HTERT RPE-1 (cell line): Measurements from ENCODE around the gene TF.

ENCODE experiments used
- in situ Hi-C: fragments of 300-500 bp; cut with MboI; formaldehyde crosslinking; loops from 4 replicates; pipeline ENCODE4 v1.14.3; 2020; ENCODE audit warnings: low sequenced_read_pairs

TF gene

DNA sequence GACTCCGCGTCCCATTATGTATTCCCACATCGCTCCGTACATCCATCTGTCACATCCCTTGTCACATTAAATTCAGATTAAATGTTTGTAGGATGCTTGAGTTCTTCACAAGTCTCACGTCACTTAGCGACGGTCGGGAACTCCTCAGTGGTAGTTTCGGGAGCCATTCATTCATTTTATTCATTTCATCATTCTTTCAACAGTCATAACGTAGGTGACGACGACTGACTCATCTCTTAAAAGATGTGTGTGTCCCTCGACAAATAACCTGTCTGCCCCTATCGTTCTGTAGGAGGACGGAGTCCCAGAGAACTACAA is 59.1 kb downstream of the TF start:
- in situ Hi-C loops, result no loop called here

DNA sequence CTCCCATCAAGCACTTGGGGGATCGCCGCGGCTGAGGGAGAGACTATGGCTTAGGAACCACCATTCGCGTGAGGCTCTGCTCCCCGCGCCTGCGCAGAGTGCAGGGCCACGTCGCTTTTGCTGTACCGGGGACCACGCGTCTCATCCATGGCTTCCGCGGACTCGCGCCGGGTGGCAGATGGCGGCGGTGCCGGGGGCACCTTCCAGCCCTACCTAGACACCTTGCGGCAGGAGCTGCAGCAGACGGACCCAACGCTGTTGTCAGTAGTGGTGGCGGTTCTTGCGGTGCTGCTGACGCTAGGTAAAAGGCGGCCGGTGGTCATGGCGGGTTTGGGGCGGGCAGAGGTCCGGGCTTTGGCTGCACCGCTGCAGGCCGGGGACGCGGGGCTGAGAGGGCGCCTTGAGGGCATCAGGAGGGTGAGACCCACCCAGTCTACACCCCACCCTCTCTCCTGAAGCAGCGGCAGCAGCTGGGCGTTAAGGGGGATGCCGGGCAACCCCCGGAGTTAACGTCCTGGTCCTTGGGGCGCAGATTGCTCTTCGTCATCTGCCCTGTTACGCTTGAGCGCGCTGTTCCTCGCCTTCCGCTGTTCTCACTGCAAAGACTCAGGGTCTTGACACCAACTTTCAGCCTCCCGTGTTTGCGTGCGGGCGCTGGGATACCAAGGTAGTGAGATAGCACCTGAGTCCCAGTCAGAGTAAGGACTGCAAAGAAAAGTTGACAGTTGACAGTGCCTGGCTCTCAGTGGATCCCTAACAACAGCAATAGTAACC is 59.7 kb downstream of the TF start, which contains the start of gene SRPRB:
TSS of gene SRPRB (plus strand) at position 114 of the 774 bp plus-strand sequence. CDS start at position 148, 34 bp downstream.
- in situ Hi-C loops, result no loop called here

DNA sequence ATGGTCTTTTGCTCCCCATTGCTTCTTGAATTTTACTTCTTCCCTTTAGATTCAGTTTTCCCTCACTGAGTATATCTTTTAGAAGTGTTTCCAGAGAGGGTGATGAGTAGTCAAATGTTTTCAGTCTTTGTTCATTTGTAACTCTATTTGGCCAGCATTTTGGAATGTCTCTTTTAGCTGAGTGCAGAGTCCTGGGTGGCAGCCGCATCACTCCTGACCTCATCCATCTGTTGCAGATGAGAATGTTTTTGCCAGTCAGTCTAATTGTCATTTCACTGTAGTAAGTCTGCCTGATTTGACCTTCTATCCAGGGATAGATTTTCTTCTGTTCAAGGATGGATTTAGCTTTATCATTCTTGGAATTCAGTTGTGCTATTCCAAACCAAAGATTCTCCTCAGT is 66.7 kb downstream of the TF start:
- in situ Hi-C loops, result no loop called here

DNA sequence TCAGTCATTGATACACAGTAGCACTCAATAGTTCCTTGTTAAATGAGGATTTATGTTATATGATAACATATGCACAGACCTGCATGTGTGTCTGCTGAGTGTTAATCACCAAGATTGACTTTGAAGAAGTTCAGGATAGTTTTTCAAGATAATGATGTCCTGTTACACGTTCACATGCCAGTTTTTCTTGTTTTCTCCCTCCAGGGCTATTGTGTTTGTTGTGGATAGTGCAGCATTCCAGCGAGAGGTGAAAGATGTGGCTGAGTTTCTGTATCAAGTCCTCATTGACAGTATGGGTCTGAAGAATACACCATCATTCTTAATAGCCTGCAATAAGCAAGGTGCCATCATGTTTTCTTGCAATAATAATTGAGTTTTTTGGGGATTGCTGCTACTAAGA is 69.2 kb downstream of the TF start:
- in situ Hi-C loops, result no loop called here

DNA sequence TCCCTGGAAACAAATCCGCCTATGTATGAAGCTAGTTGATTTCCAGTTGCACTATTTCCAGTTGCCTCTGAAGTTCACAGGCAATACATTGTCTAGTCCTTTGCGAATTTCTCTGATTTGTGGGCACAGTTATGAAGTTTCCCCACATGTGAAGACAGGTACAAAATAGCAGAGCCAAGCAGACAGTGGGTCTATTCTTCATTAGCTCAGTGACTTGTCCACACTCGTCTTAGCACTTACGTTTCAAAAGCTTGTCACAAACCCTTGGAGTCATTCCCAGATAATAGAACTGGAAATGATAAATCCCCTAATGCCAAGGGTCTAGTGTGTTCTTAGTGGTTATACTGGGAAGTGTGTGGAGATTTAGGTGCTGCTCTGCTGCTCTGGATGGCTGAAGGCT is 73.9 kb downstream of the TF start:
- in situ Hi-C loops, result no loop called here

DNA sequence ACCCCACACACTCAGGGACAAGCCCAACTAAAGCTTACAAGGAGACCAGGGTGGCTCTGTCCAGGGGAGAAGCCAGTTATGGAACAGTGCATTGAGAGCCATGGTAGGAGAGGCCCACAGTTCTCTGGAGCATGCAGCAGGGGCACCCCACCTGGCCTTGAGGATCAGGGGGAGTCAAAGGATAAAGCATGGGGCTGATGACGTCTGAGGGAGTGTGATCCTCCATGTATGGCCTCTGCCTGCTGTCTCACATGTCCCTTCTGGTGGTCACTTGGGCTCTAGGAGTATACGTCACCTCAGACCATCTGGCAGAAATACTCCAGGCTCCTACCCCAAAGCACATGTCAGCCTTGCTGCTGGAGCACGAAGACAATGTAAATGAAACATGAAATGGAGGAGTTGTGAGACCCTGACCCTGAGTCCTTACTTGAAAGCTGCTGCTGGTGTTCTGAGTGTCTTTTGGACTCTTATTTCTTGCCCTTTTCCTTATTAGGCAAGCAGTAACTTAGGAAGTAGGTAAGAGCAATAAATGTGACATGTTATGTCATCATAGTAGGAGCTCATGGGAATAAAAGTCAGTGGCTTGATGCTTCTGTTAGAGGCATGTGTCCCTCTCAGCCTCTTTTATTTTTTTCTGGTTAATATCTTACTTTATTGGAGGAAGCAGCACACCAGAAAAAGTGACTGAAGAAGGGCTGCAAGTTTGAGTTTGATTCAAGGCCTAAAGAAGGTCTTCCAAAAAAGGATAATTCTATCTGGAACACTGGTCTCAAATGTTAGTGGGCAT is 74.9 kb downstream of the TF start:
- in situ Hi-C loops, result no loop called here

DNA sequence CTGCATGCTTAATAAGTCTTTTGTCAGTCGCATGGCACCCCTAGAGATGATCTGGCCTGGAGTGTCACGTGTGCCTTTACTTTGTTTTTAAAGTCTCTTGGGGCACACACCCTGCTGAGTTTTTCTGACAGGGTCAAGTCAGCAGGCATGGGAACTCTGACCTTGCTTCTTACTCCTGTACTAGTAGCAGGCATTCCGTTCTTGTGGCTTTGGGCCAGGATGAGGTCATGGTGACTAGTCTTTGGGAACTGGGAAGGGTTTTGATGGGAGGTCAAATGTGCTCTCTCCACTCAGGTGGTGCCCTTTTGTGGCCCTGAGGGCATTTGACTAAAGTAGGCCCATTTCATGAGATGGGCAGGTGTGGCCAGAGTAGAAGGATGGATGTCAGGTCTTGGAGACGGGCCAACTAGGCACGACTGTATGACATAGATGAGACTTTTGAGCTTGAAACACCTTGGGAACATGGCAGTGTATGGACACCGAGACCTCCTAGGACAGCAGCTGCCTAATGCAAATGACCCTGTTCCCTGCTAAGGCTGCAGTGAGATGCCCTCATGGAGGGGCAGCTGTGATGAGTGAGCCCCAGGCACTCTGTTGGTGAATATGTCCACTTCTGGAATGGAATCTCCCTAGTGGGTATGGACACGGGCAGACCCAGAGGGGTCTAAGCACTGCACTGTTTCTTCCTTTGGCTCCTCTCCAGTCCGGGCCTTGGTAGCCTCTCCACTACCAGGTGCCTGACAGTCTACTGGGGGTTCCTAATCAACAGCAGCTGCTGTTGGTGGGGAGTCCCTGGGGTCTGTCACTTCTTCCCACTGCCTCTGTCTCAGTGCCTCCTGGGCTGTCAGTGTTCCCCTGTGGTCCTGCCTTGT is 75.8 kb downstream of the TF start:
- in situ Hi-C loops, result no loop called here

DNA sequence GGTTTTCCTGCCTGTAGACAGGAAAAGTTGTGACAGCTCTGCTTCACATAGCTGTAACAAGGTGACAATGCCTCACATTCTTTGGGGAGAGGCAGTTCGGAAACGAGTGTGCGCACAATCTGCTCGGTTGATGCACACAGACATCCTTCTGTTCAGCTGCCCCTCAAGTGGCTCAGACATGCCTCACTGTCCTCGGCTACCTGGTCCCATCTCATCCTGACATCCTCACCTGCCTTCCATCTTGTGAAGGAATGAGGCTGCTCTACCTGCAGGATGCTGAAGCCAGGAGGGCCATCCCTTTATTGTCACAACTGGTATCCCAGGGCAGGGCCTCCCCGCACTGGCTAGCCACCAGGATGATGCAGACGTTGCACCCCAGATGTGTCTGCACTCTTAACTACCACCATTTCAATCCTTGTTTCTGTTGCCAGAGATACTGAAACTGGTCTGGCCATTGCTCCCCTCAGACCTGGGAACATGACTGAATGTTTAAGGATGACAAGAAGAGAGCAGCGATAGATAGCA is 78.8 kb downstream of the TF start:
- in situ Hi-C loops, result no loop called here

DNA sequence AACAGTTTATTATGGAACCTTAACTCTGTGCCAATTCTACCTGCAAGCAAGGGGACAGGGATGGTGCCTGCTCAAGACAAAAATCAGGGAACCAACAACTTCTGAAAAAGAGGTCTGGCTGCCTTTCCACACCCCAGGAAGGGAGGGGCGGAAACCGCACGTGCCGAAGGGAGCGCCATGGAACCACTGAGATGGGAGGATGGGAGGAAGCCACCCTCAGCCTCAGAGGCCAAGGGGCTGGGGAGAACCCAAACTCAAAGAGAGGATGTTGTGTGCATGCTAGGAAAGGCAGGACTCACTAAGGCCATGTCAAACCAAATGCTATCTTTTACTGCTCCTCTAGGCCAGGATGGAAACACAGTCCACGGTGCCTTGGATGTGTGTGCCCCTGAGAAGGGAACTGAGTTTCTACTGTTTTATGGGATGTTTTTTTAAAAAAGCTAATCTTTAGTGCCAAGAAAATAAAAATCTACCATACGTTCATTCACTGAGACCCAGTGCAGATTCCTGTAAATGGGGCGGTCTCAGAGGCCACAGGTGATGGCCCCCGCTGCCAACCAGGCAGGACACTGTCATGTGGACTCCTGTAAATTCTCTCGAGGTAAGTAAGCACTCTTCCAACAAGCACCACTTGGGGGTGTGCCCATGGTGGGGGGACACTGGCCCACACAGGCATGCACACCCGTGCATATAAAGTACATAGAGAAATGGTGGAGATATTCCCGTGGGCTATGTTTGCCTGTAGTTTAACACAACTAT is 80.0 kb downstream of the TF start:
- in situ Hi-C loops, result no loop called here

DNA sequence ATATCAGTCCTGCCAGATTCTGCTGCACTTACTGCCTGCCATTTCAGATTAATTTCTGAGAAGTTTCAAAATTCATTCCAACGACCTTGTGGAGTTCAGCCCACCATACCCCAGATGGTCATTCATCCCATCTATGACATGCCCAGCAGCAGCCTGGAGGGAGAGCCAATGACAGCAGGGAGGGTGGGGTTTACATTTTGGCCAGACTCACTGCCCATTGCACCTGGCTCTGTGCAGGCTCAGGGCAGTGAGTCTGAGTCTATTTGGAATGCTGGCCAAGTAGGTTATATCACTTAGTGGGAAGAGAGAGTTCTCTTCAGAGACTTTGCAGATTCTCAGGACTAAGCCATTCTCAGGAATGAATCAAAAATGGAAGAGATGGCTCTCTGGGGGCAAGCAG is 80.9 kb downstream of the TF start:
- in situ Hi-C loops, result no loop called here

DNA sequence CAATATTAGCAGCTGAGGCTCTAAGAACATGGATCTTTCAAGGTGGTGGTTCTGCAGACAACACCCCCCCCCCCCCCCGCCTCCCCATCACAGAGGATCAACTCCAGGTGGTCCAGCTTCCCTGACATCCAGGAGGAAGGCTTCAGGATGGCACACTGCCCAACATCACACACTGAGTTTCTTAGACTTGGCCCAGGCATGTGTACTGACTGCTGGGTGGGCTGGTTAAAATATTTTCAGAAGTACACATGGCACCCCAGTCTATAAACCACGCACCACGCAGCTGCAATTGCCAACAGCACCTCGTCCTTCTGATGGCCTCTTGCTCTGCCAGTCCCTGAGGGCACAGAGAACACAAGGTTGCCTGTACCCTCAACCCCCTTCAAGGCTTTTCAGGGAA is 81.5 kb downstream of the TF start:
- in situ Hi-C loops, result no loop called here

DNA sequence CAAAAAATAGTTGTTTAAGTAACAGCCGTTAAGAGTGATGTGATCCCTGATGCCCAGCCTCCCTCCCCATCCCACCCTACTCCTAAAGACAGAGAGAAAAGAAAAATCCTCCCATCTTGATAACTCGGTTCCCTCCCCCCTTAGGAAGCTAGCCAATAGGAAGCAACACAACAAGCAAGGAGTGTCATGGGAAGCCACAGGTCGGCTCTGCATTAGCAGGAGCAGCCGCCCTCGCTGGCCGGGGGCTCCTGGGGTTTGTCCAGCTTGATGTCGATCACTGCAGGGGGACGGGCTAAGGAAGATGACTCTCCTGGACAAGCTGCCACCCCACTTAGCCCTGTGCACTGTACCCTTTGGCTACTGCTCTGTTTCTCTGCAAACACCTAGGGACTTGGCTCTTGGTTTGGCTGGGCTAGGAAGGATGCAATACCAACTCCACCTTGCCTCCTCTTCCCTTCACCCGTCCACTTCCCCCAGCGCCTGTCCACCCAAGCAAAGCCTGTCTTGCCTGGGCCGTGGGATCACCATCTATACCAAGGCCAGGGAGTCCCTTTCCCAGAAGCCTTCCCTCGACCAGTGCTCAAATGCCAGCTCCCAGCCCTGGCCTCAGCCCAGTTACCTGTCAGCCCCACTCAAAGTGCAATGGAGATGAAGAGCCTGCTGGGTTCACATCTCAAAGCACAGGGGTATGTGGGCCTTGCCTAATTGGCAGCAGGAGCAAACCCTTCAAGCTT is 82.5 kb downstream of the TF start:
- in situ Hi-C loops, result no loop called here

DNA sequence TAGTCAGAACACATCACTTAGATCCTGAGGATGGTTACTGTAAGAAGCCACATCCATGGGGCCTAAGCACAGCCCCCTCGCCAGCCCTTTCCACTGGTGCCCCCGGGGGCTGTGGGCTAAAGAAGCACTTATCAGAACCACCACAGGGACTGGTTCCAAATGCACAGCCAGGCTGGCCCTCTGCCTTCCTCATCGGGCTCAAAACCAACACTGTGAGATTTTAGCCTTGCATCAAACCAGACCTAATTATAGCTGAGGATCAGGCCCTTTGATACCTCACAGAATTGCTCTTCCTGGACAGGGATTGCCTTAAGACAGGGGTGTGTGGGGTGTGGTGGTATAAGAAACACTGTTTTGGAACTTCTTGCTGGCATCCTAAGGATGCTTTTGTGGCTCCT is 83.1 kb downstream of the TF start:
- in situ Hi-C loops, result no loop called here

DNA sequence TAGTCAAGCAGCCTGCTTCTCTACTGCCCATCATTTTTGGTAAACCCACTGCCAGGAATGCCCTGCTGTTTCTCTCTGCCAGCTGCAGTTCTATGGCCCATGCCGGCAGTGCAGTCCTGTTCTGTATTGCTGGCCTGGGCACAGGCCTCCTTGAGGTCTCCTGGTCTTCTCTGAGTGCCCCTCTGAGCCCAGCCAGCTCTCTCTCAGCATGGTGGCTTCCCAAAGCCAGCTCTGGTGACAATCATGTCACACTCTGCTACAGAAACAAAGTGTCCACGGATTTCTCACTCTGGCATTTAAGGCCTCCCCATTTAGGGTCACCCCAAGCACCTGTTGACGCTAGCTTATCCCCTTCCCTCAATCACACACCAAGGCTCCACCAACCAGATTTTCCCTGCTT is 83.9 kb downstream of the TF start:
- in situ Hi-C loops, result no loop called here

DNA sequence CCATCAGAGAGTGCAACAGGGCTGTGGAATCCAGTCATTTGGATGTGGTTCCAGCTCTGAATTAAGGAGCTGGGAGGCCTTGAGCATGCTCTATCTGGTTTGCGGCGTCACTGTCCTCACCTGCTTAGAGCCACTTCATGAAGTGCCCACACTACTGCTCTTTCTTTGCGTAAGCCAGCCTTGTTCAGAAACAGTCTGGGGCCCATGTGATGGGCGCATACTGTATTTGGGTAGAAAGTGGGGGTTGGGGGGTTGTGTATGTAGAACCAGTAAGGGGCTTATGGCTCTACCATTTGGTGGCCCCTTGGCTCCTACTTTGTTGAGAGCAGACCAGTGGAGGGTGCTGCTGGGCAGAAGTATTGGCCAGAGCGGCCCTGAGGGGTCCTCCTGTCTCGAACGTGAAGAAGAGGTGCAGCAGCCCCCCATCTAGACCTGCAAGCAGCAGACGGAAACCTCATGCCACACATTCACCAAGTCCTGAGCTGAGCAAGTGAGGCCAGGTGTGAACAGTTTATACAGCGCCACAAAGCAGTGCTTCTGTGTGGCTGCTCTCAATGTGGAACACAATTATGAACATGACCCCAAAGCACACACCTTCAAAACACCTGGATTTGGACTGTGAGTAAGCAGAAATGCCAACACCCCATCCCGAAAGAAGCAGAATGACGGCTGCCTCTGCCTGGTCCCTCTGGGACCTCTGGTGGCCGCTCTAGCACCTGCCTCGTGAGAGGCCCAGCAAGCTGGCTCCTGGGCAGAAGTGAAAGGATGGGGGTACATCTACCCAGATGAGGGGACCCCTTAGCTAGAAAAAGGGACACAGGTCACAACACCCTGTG is 86.0 kb downstream of the TF start:
- in situ Hi-C loops, result no loop called here

DNA sequence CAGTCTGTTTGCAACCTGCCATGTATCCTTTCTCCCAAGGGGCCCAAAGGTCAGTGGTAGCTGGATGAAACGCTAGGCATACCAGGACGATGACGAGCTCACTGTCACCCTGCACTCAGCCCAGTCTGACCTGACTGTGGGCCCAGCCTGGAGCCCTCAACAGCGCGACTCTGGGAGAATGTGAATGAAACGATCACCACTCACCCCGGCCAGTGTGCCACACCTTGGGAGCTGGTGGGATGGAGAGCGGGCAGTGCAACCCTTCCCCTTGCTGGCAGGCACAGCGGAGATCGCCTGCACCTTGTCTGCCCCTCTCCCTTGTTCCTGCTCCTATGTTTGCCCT is 86.6 kb downstream of the TF start:
- in situ Hi-C loops, result no loop called here

DNA sequence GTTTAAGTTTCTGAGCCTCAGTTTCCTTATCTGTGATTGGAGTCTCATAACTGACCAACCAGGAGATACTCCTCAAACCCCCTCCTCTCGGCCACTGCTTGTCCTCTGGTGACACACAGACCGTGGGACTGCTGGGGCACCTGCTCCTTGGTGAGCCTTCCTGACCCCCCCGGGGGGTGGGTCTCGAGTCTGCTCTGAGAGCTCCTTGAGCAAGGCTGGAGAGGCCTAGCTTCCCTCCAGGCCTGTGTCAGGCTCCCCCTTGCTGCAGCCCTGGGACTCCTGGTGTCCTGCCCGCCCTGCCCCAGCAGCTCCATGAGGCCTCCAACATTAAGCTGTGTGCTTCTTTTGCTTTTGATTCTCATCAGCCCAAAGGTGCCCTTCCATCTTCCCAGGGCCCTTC is 87.1 kb downstream of the TF start:
- in situ Hi-C loops, result no loop called here

DNA sequence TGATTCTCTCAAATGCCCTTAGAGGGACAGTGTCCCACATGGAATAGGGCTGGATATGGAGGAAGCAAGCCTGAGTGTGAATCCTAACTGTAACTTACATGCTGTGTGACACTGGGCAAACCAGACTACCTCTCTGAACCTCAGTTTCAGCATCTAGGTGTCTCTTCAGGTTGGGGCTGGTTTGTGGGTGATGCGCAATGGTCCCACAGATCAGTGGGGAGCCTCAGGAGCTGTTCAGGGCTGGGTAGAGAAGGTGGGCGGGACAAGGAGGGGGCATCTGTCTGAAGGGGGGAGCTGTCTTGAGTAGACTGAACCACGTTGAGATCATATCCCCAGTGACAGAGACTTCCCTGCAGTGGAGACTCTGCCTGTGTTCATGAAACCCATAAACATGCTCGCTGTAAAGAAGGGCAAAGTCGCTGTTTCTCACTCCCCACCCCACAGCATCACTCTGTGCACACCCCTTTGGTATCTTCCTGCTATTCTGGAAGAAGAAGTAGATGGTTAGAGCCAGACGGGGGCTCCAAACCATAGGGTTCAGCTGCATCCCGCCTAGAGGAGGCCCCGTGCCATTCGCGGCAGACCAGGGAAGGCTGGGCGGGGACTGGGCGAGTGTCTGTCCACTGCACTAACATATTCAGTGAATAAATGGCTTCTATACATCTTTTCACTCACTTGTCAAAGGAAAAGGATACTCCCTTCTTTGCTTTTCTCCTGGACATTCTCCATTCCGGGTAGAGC is 87.9 kb downstream of the TF start:
- in situ Hi-C loops, result no loop called here
